Natural killer cell (primary cell): ENCODE measurements around the gene ARMH1. TPM values are rescaled to one million over a fixed set of nuclear protein-coding genes. Genes with fewer than 3 reads are reported as not detected.

Source experiments
- ATAC-seq, 3 donors: fragments of 150-1000 bp in 2 of 3; fragments of 200-7000 bp in 1 of 3; cut with Tn5 transposase; 1 replicate in 1 of 3; 2 replicates in 2 of 3; pipeline ENCODE4 v1.10.0; 2021; ENCODE audit warnings: mild to moderate bottlenecking in 2 of 3, moderate library complexity in 2 of 3
- DNase-seq, 2 donors: peaks; one replicate each; pipeline versions ENCODE4 v3.0.0 to v3.0.0-alpha.2; 2013 to 2021; ENCODE audit warnings: mixed read lengths in 1 of 2
- H3K27ac ChIP-seq: one replicate; pipeline ENCODE4 v1.5.1; 2013; ENCODE audit warnings: mild to moderate bottlenecking, low read length
- H3K27me3 ChIP-seq: one replicate; pipeline ENCODE4 v1.6.1; 2013; ENCODE audit warnings: low read length; ENCODE audit not compliant: control insufficient read depth, insufficient read depth
- H3K36me3 ChIP-seq: one replicate; pipeline ENCODE4 v1.6.1; 2013; ENCODE audit warnings: low read length; ENCODE audit not compliant: control insufficient read depth, insufficient read depth
- H3K4me1 ChIP-seq: one replicate; pipeline ENCODE4 v1.6.1; 2013; ENCODE audit warnings: low read length; ENCODE audit not compliant: control insufficient read depth, insufficient read depth
- H3K4me3 ChIP-seq: one replicate; pipeline ENCODE4 v1.5.1; 2013; ENCODE audit warnings: low read length
- H3K9me3 ChIP-seq: one replicate; pipeline ENCODE4 v1.6.1; 2013; ENCODE audit warnings: low read length; ENCODE audit not compliant: control insufficient read depth, insufficient read depth
- H3K27ac Mint-ChIP-seq, 2 donors: one replicate each; pipeline ENCODE4 v1.8.0; 2022; ENCODE audit warnings: mild to moderate bottlenecking in 2 of 2, mixed read lengths in 2 of 2, moderate library complexity in 1 of 2
- H3K27me3 Mint-ChIP-seq, 2 donors: one replicate each; pipeline ENCODE4 v1.8.0; 2022; ENCODE audit warnings: low read depth in 2 of 2, mixed read lengths in 2 of 2
- H3K36me3 Mint-ChIP-seq: one replicate; pipeline ENCODE4 v1.8.0; 2022; ENCODE audit warnings: mixed read lengths
- H3K4me1 Mint-ChIP-seq, 2 donors: one replicate each; pipeline ENCODE4 v1.8.0; 2022; ENCODE audit warnings: mixed read lengths in 2 of 2
- H3K4me3 Mint-ChIP-seq: one replicate; pipeline ENCODE4 v1.8.0; 2022; ENCODE audit warnings: mild to moderate bottlenecking, moderate library complexity, mixed read lengths
- H3K9me3 Mint-ChIP-seq, 2 donors: one replicate each; pipeline ENCODE4 v1.8.0; 2022; ENCODE audit warnings: mixed read lengths in 2 of 2
- WGBS: methylation state at CpG from one replicate; pipeline ENCODE4 v1.1.7; 2013; ENCODE audit warnings: missing lambda C conversion rate; ENCODE audit not compliant: insufficient coverage; 5-methylcytosine and 5-hydroxymethylcytosine counted together
- intact Hi-C: fragments of 100-400 bp; cut with micrococcal nuclease; formaldehyde crosslinking; loops from one replicate; pipeline ENCODE4 v1.14.2; 2022
- total RNA-seq, 4 donors: library from RNA; stranded (reverse); fragments of 120-200 nt in 1 of 4; gene quantifications; one replicate each; pipeline versions ENCODE4 v1.2.3 to v1.2.4, GENCODE V29; 2013 to 2022
- TF ChIP-seq, protein P1 (sequence below): fragments of 200-600 bp; IDR thresholded peaks from one replicate; pipeline ENCODE4 v1.8.0; 2022; ENCODE audit warnings: antibody characterized with exemption

ARMH1 gene
- total RNA-seq: 10 to 100 TPM in 1 of 3 donors, 1 to 10 TPM in 2; 1.5 to 25.5 (median 5.0) TPM
- 12.6 TPM for total RNA-seq (2013)

DNA sequence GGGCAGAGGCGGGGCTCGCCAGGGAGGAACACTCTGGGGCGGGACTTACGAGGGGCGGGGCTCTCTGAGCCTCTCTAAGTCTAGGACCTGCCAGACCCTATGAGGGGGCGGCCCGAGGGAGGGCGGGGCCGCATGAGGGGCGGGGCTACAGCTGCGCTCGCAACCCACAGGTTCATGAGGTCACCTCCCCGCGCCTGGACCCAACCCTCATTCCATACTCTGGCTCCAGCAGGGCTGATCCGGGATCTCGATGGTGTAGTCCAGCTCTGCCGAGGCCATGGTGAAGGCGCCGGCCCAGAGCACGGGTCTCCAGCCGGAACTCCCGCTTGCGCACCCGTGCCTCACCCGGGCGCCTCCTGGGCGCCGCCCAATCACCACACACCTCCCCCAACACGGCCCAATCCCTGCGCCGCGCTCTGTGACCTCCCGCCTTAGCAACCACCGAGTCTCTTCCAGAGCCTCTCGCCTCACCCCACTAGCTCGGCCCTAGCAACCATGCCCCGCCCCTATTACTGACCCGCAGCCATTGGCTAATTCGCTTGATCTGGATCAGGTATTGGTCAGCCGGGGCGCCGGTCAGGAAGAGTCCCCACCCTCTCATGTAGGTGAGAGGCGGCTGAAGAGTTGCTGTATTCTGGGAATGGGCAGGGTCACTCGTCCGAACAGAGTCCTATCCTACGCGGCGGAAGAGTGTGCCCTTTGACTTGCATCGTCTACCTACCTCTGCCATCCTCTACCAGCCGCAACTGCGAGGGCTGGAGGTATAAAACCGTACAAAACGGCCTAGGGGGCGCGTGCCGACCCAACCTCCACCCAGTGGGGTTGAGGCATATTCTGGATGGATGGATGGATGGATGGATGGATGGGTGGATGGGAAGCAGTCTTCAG, at the start of gene ARMH1, which contains the start of gene TMEM53:
Gene ARMH1 (plus strand): TSS at position 602 of the 888 bp plus-strand sequence. CDS start 14,984 bp downstream, outside the sequence.
Gene TMEM53 (minus strand): TSS at position 369 of the 888 bp plus-strand sequence. CDS start 90 bp downstream, at position 279.
- peak within 1 kb of the TSS; percentile 94 for H3K4me3 ChIP-seq
- intact Hi-C loops: loop anchor here (1.0 to 5.0 kb wide), 2 partner anchors 42 to 47 kb away; no protein-coding TSS in a partner anchor

DNA sequence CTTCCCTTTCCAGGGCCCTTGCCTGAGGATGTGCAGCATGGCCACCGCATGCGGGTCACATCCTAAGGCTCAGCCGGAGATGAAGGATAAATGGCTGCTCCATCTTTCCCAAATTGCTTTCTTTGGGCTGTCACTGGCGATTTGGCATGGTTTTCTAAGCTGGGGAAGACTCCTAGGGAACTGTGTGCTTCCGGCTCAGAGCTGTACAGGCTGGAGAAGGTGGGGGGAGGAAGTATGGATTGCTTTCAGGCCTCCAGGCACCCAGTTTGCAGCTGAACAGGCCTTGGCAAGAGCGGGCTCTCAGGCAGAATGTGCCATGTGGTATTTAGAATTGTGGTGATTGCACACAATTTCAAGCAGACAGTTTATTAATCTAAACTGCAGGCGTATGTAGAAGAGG, 49.2 kb upstream of the ARMH1 start:
- Mint-ChIP-seq H3K4me3 (no peak overlapping the region), H3K27me3 (no peaks in the 10 kb centered on the region), H3K9me3 (no peaks in the 10 kb centered on the region), H3K36me3 (no peaks in the 10 kb centered on the region), H3K4me1 (peaks cover under 1 to 2% of the 10 kb centered on the region in 2 donors), H3K27ac (no peak overlapping the region)
- H3K9me3 ChIP-seq: no peaks in the 10 kb centered on the region
- intact Hi-C loops: no loop called here
- TF ChIP-seq, protein P1, sequence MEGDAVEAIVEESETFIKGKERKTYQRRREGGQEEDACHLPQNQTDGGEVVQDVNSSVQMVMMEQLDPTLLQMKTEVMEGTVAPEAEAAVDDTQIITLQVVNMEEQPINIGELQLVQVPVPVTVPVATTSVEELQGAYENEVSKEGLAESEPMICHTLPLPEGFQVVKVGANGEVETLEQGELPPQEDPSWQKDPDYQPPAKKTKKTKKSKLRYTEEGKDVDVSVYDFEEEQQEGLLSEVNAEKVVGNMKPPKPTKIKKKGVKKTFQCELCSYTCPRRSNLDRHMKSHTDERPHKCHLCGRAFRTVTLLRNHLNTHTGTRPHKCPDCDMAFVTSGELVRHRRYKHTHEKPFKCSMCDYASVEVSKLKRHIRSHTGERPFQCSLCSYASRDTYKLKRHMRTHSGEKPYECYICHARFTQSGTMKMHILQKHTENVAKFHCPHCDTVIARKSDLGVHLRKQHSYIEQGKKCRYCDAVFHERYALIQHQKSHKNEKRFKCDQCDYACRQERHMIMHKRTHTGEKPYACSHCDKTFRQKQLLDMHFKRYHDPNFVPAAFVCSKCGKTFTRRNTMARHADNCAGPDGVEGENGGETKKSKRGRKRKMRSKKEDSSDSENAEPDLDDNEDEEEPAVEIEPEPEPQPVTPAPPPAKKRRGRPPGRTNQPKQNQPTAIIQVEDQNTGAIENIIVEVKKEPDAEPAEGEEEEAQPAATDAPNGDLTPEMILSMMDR: no peak
- no peaks in the 10 kb centered on the region for H3K27me3 ChIP-seq
- H3K4me3 ChIP-seq: no peak overlapping the region
- no peak overlapping the region for H3K27ac ChIP-seq
- H3K4me1 ChIP-seq: no peaks in the 10 kb centered on the region
- ATAC-seq (no peak), DNase-seq (no peak)
- WGBS: 91% methylated on average over 7 of the region's 7 CpGs
- no peaks in the 10 kb centered on the region for H3K36me3 ChIP-seq

More for the DNA sequence above, at the start of gene ARMH1, which contains the start of gene TMEM53:
- ATAC-seq (peak; percentile 88 to 98 (median 91)), DNase-seq (peak; percentile 96 to 97)
- Mint-ChIP-seq H3K27ac (peak within 1 kb of the TSS; percentile 88 to 92), H3K9me3 (no peaks in the 10 kb centered on the region), H3K36me3 (no peaks in the 10 kb centered on the region), H3K4me1 (peaks cover 28 to 29% of the 10 kb centered on the region in 2 donors), H3K27me3 (no peaks in the 10 kb centered on the region), H3K4me3 (peak within 1 kb of the TSS; percentile 94)
- TF ChIP-seq, protein P1: no peak
- 1% methylated on average over 56 of the region's 56 CpGs for WGBS
- H3K4me1 ChIP-seq: peaks cover 37% of the 10 kb centered on the region
- H3K27me3 ChIP-seq: no peaks in the 10 kb centered on the region
- peak within 1 kb of the TSS; percentile 94 for H3K27ac ChIP-seq
- H3K9me3 ChIP-seq: no peaks in the 10 kb centered on the region
- no peaks in the 10 kb centered on the region for H3K36me3 ChIP-seq

DNA sequence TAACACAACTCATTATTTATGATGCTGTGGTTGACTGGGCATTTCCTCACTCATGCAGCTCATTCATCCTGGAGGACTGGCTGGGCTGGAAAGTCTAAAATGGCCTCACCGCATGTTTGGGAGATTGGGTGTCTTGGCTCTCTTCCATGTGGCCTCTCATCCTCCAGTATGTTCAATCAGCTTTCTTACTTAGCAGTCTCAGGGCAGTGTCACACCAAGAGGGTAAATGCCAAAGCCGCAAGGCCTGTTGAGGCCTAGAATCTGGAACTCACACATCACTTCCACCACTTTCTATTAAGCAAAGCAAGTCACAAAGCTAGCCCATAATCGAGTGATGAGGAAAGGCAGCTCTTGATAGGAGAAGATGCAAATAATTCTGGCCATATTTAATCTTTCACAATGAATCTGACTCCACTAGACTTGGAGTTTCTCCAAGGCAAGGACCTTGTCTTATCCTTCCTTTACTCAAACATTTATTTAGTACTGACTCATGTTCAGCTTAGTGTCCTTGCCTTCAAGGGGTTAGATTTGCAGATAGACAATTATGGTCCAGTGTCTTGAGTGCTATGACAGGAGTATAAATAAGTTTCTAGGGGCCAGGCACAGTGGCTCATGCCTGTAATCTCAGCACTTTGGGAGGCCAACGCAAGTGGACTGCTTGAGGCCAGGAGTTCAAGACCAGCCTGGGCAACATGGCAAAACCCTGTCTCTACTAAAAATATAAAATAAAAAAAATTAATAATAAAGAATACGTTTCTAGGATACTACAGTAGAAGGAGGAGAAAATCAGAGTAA, 45.4 kb upstream of the ARMH1 start:
- Mint-ChIP-seq H3K36me3 (no peaks in the 10 kb centered on the region), H3K4me3 (no peak overlapping the region), H3K27me3 (no peaks in the 10 kb centered on the region), H3K4me1 (peaks cover 28 to 29% of the 10 kb centered on the region in 2 donors), H3K9me3 (no peaks in the 10 kb centered on the region), H3K27ac (no peak overlapping the region)
- TF ChIP-seq, protein P1: no peak
- DNase-seq (no peak), ATAC-seq (no peak)
- Histone ChIP-seq H3K4me1 (peaks cover 17% of the 10 kb centered on the region), H3K4me3 (no peak overlapping the region), H3K9me3 (no peaks in the 10 kb centered on the region), H3K36me3 (peaks cover 3% of the 10 kb centered on the region), H3K27ac (no peak overlapping the region), H3K27me3 (no peaks in the 10 kb centered on the region)
- WGBS: 95% methylated on average over 3 of the region's 5 CpGs
- intact Hi-C loops: no loop called here
